Measurements from ENCODE around the gene ATG16L2. TPM values are rescaled to one million over a fixed set of nuclear protein-coding genes. Genes with fewer than 3 reads are reported as not detected.

The ATG16L2 gene
- total and polyA plus RNA-seq, 9 of the 15 experiments (the other 6 are each of a cell fraction or from before 2014, with no cell fraction given): 0.18 to 11.2 (median 6.2) TPM

GRCh38 chr11:72776844-72777754, 37.1 kb upstream of the ATG16L2 start (continued):
- TF ChIP-seq ZBTB49 (CRISPR knock-in tag; IDR thresholded peaks at IDR 0.05; ENCODE audit: borderline replicate concordance): no peak
- no peak for TF ChIP-seq NFE2L1 (tag; IDR thresholded peaks at IDR 0.05; ENCODE audit: borderline replicate concordance, low read depth)
- TF ChIP-seq OTX1 (CRISPR knock-in tag; IDR thresholded peaks at IDR 0.05): no peak
- TF ChIP-seq DNMT1 (IDR thresholded peaks at IDR 0.05): no peak
- TF ChIP-seq CBFA2T3 (IDR thresholded peaks at IDR 0.05): peak; percentile 54
- TF ChIP-seq ZNF696 (CRISPR knock-in tag; conservative IDR thresholded peaks at IDR 0.05): no peak
- no peak for TF ChIP-seq ZNF444 (CRISPR knock-in tag; IDR thresholded peaks at IDR 0.05)
- peak; percentile 90 for TF ChIP-seq ZBTB40 (IDR thresholded peaks at IDR 0.05)
- TF ChIP-seq ZBTB40 (CRISPR knock-in tag; IDR thresholded peaks at IDR 0.05): no peak
- no peak for TF ChIP-seq PML (IDR thresholded peaks at IDR 0.05; ENCODE audit: low read length)
- TF ChIP-seq PBX2 (CRISPR knock-in tag; IDR thresholded peaks at IDR 0.05; ENCODE audit: low read depth): no peak
- no peak for TF ChIP-seq PBX2 (tag; conservative IDR thresholded peaks at IDR 0.05; ENCODE audit: low read depth)
- no peak for TF ChIP-seq KDM4B (IDR thresholded peaks at IDR 0.05; ENCODE audit: borderline replicate concordance in 2 of 2, low read depth in 1 of 2)

Data from K562 (cell line).